ENCODE measurements around the gene RERG. TPM values are rescaled to one million over a fixed set of nuclear protein-coding genes. Genes with fewer than 3 reads are reported as not detected.

The RERG gene
- polyA plus RNA-seq, 3 donors, result 3.0 to 23.1 (median 4.3) TPM

GRCh38 chr12:15196678-15197505 is 24.3 kb downstream of the RERG start:
- WGBS, 3 donors, result 62 to 65% (median 64%) methylated on average over 3 of the region's 3 CpGs
- H3K27ac ChIP-seq (ENCODE audit: low read depth, low read length), result no peak overlapping the region

- H3K27ac ChIP-seq (ENCODE audit: low read depth, low read length), result no peak overlapping the region
- 55 to 61% (median 58%) methylated on average over 3 of the region's 3 CpGs for WGBS, 3 donors
Observed at GRCh38 chr12:15196221-15196620, 25.0 kb downstream of the RERG start.

DNA sequence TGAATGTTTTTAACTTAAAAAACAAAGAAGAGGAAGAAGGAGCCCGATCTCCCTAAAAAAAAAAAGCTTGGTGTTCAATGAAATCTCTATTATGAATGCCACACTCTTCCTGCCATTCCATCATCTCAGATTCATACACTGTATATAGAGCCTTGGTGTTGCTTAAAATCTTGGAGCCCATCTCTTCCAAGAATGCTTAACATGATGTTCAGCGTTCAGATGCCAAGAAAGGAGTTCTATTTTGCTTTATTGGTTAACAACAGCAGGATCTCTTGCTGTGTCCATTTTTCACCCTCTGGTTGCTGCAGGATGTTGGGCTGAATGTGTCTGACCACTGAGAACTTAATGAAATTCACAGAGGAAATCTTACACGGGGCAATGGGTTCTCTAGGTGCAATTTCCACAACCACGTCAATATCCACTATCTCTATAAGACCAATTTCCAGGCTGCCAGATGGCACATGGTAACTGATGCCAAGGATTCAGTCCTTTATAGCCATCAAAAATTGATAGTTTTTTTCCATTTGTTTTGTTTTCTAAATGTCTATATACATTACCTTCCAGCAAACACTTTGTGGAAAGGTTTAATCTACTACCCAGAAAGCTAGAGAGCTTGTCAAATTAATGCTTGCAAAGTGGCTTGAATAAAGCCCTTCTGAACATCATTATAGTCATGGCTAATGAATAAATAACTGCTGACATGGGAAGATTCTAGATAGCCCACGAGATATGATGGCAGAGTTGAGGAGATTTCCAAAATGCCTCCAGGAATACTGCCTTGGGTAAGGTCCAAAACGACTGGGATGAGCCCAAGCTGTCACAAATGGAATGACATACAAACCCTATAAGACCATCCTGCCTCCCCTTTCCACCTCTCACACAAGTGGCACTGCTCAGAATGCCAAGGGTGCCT is 26.5 kb downstream of the RERG start:
- no peak overlapping the region for H3K27ac ChIP-seq (ENCODE audit: low read depth, low read length)
- WGBS, 3 donors, result 53 to 62% (median 60%) methylated on average over 6 of the region's 6 CpGs

DNA sequence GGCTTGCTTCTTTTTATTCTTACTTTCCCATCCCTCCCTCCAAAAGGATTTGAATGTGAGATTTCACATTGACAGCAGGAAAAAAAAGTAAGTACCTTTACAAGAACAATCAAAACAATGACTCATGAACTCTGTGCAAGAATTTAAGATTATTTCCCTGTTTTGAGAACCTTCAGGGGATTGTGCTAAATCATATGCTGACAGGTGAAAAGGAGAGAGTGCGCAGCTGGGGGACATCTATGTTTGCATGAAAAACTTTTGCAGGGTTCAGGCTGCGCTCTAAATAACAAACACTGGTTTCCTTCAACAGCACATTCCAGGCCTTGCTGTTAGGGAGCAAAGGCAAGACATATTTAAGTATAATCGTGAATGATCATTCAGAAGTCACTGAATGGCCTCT is 27.3 kb downstream of the RERG start:
- WGBS, 3 donors, result 33 to 48% (median 46%) methylated on average over 3 of the region's 3 CpGs
- no peak overlapping the region for H3K27ac ChIP-seq (ENCODE audit: low read depth, low read length)

DNA sequence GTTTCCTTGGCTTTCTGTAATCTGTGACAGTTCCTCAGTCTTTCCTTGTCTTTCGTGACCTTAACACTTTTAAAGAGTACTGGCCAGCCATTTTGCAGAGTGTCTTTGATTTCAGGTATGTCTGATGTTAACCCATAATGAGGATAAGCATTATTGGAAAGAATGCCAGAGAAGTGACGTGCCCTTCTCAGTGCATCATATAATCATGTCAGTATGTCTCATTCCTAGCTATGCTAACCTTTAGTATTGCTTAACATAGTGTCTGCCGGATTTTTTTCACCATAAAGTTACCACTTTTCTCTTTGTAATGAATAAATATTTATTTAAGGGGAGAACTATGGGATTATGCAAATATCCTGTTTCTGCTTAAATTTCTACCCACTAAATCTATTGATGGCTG is 28.5 kb downstream of the RERG start:
- H3K27ac ChIP-seq (ENCODE audit: low read depth, low read length), result no peak overlapping the region
- WGBS, 3 donors, result 73 to 85% (median 85%) methylated on average over 3 of the region's 3 CpGs

- WGBS, 3 donors, result 72 to 89% (median 89%) methylated on average over 3 of the region's 3 CpGs
- H3K27ac ChIP-seq (ENCODE audit: low read depth, low read length), result no peak overlapping the region
Observed at GRCh38 chr12:15188127-15188526, 33.1 kb downstream of the RERG start.

DNA sequence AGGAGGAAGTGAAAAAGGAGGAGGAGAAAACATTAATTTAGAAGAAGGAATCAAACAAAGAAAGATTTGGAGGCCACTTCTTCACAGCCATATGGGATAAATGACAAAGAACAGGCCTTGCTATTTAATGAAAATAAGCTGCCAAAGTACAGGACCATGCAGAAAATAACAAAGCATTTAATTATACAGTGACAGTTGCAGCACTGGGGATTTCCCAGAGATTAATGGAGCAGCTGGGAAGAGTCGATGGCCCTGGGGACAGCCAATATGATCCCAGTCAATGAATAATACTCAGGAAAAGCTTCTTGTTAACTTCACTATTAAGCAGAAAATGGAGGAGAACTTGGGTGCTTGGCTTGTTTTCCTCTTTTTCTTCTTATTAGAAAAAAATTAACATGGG is 34.6 kb downstream of the RERG start:
- WGBS, 3 donors, result 14 to 40% (median 24%) methylated on average over 1 of the region's 1 CpG
- no peak overlapping the region for H3K27ac ChIP-seq (ENCODE audit: low read depth, low read length)

- no peak overlapping the region for H3K27ac ChIP-seq (ENCODE audit: low read depth, low read length)
- 73 to 82% (median 80%) methylated on average over 4 of the region's 4 CpGs for WGBS, 3 donors
Observed at GRCh38 chr12:15184484-15184883, 36.7 kb downstream of the RERG start.

DNA sequence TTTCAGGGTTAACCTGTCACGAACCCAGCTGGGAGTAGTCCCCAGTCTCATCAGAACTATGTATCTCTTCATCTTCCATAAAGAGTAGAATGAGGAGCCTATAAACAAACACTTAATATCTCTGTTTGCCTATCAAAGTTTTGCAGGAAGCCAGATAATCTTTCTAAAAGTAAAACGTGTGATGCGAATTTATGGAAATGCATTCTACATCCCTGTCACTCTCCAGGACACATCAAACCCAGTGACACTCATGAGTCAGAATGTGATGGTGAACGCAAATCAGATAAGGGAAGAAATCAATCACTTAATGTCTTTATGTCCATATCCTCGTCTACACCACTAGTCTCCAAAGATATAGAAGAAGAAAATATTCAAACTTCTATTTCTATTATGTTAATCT is 37.4 kb downstream of the RERG start:
- WGBS, 3 donors, result 46 to 74% (median 72%) methylated on average over 5 of the region's 5 CpGs
- no peak overlapping the region for H3K27ac ChIP-seq (ENCODE audit: low read depth, low read length)

- WGBS, 3 donors, result 53 to 61% (median 54%) methylated on average over 3 of the region's 3 CpGs
- H3K27ac ChIP-seq (ENCODE audit: low read depth, low read length), result no peak overlapping the region
Observed at GRCh38 chr12:15181017-15181683, 40.1 kb downstream of the RERG start.

DNA sequence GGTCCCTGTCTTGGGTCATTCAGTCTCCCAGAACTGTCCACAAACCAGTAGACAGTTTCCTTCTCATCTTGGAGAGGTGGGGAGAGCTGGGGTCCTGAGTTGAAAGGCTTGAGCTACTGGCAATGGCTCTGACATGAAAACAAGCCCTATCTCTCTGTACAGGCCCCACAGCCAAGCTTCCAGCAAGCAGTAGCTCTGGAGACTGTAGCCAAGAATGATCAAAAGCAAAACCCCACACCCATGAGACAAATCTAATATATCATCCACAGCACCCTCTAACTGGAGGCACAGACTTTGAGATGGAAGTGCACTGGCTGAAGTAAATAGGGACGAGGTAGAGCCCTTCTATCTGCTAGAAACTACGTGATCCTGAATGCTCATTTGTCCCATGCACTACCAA is 40.9 kb downstream of the RERG start:
- H3K27ac ChIP-seq (ENCODE audit: low read depth, low read length), result no peak overlapping the region
- 52 to 65% (median 57%) methylated on average over 2 of the region's 2 CpGs for WGBS, 3 donors

GRCh38 chr12:15179672-15180071 is 41.5 kb downstream of the RERG start:
- no peak overlapping the region for H3K27ac ChIP-seq (ENCODE audit: low read depth, low read length)
- 74 to 82% (median 80%) methylated on average over 2 of the region's 2 CpGs for WGBS, 3 donors

DNA sequence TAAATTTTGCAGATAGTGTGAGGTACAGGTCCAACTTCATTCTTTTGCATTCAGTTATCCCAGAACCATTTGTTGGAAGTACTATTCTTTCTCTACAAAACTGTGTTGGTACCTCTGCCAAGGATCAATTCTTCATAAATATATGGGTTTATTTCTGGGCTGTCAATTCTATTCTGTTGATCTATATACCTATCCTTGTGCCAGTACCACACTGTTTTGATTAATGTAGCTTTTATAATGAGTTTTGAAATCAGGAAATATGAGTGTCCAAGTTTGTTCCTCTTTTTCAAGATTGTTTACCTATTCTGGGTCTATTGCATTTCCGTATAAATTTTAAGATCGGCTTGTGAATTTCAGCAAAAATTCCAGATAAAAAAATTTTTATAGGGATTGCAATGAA is 48.1 kb downstream of the RERG start:
- H3K27ac ChIP-seq (ENCODE audit: low read depth, low read length), result no peak overlapping the region
- WGBS, 3 donors, result 95 to 100% (median 97%) methylated on average over 2 of the region's 2 CpGs

DNA sequence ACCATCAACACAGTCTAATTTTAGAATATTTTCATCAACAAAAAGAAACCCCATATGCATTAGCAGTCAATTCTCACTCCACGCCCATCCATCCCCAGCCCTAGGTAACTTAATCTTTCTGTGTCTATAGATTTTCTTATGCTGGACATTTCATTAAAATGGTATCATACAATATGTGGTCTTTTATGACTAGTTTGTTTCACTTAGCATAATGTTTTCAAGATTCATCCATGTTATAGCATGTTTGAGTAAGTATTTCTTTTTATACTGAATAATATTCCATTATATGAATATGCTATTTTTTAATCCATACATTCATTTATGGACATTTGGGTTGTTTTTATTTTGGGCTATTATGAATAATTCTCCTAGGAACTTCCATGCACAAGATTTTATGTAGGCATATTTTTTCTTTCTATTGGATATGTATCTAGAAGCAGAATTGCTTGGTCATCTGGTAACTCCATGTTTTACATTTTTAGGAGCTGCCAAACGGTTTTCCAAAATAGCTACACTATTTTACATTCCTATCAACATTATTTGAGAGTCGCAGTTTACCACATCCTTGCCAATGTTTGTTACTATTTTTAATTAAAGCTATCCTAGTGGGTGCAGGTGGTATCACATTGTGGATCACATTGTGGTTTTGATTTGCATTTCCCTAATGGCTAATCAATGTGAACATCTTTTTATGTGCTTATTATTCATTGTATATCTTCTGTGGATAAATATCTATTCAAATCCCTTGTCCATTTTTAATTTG is 49.0 kb downstream of the RERG start:
- H3K27ac ChIP-seq (ENCODE audit: low read depth, low read length), result no peak overlapping the region
- WGBS, 3 donors, result 74 to 85% (median 76%) methylated on average over 3 of the region's 3 CpGs

- WGBS, 3 donors, result 46 to 82% (median 77%) methylated on average over 6 of the region's 6 CpGs
- no peak overlapping the region for H3K27ac ChIP-seq (ENCODE audit: low read depth, low read length)
Observed at GRCh38 chr12:15171012-15171655, 50.1 kb downstream of the RERG start.

- WGBS, 3 donors, result 71 to 75% (median 74%) methylated on average over 5 of the region's 5 CpGs
- H3K27ac ChIP-seq (ENCODE audit: low read depth, low read length), result no peak overlapping the region
Observed at GRCh38 chr12:15168026-15168678, 53.1 kb downstream of the RERG start.

DNA sequence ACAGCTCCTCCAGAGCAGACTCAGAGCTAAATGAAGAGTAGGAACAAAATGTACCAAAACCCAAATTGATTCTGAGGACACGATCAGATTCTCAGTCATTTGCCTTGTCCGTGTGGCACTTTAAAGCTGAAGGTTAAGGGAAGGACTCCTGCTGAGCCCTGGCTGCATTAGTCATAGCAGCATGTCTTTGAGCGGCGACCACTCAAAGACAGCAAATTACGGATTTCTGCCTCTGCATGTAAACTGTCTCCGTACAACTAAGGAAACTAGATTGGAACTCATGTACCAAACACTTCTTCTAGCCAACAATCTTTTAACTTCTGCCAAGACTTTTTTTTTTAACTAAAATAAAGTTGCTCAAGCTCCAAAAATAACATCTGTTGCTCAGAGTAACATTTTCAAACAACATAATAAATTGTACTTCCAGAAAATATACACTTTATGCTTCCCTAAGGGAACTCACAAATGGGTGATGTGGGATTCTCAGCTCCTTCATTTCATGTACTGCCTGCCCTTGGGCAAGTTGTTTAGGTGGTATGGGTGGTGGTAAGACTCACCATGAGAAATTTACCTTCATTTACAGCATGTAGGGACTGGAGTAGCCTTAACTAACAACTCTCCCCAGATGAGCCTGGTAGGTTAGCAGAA is 56.1 kb downstream of the RERG start:
- no peak overlapping the region for H3K27ac ChIP-seq (ENCODE audit: low read depth, low read length)
- WGBS, 3 donors, result 48 to 63% (median 57%) methylated on average over 6 of the region's 6 CpGs

Data from adipose tissue (tissue), 3 donors.